Left lung (tissue), 10 donors: Measurements from ENCODE around the gene LSM4. TPM values are rescaled to one million over a fixed set of nuclear protein-coding genes. Genes with fewer than 3 reads are reported as not detected.

Experiments used
- ATAC-seq: fragments of 200-7000 bp; cut with Tn5 transposase; one replicate; pipeline ENCODE4 v1.9.1; 2020; ENCODE audit warnings: moderate library complexity
- DNase-seq, 4 donors: peaks; one replicate each; pipeline ENCODE4 v3.0.0-alpha.2; 2013 to 2020
- H3K27ac ChIP-seq, 2 donors: fragments of 200-600 bp; sonication (generic) in 1 of 2; one replicate each; pipeline versions ENCODE4 v1.5.0 to v1.8.0; 2020 to 2021
- H3K27me3 ChIP-seq, 2 donors: fragments of 200-600 bp; sonication (generic) in 1 of 2; one replicate each; pipeline versions ENCODE4 v1.5.0 to v1.8.0; 2020 to 2021
- H3K36me3 ChIP-seq, 2 donors: fragments of 200-600 bp; sonication (generic) in 1 of 2; one replicate each; pipeline versions ENCODE4 v1.5.0 to v1.8.0; 2020 to 2021
- H3K4me1 ChIP-seq, 2 donors: fragments of 200-600 bp; one replicate each; pipeline ENCODE4 v1.8.0; 2021
- H3K4me3 ChIP-seq, 2 donors: fragments of 200-600 bp; sonication (generic) in 1 of 2; one replicate each; pipeline versions ENCODE4 v1.5.0 to v1.8.0; 2020 to 2021; ENCODE audit warnings: mild to moderate bottlenecking in 1 of 2
- H3K9me3 ChIP-seq, 2 donors: fragments of 200-600 bp; sonication (generic) in 1 of 2; one replicate each; pipeline versions ENCODE4 v1.5.0 to v1.8.0; 2020 to 2021
- intact Hi-C, 2 donors: fragments of 100-400 bp; cut with DNase I; formaldehyde crosslinking; loops; one replicate each; pipeline versions ENCODE4 v1.11.2 to v1.14.2; 2022
- polyA plus RNA-seq, 6 donors: library from polyadenylated mRNA; unstranded; fragments of 120-200 nt; gene quantifications; one replicate each; pipeline ENCODE4 v1.2.1, GENCODE V29; 2013; ENCODE audit not compliant: insufficient read length in 6 of 6
- total RNA-seq, 2 donors: library from RNA; stranded (reverse); fragmentation: NEBNext Ultra II Directional; extraction: Animal tissue kit (Norgen Biotek cat#: 25700); gene quantifications; one replicate each; pipeline ENCODE4 v1.2.1, GENCODE V29; 2021
- TF ChIP-seq, protein P1 (sequence below), 2 donors: fragments of 200-600 bp; sonication (generic) in 1 of 2; IDR thresholded peaks; one replicate each; pipeline versions ENCODE4 v1.5.0 to v1.8.0; 2021; ENCODE audit warnings: antibody characterized with exemption in 2 of 2
- donor health status: DM: no; HTN: yes; CAD: no.
- donor health status: DM: no; HTN: no; CAD: no.

LSM4 gene
- total and polyA plus RNA-seq, 8 donors = 72.7 to 121 (median 84.8) TPM

DNA sequence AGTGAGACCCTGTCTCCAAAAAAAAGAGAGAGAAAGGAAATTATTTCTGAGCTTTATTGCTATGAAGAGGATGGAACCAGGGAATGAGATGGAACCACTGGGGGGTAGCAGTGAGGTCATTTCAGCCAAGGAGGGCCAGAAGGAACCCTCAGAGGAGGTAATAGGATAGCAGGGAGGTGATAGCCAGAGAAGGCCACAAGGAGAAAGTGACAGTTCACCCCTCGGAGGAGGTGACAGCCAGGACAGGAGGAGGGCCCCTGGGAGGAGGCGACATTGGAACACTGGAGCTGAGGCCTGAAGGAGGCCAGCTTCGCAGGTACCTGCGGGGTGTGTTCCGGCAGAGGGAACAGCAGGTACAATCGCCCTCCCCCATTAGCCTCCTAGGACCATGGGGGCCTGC, 16.8 kb upstream of the LSM4 start:
- TF ChIP-seq, protein P1, sequence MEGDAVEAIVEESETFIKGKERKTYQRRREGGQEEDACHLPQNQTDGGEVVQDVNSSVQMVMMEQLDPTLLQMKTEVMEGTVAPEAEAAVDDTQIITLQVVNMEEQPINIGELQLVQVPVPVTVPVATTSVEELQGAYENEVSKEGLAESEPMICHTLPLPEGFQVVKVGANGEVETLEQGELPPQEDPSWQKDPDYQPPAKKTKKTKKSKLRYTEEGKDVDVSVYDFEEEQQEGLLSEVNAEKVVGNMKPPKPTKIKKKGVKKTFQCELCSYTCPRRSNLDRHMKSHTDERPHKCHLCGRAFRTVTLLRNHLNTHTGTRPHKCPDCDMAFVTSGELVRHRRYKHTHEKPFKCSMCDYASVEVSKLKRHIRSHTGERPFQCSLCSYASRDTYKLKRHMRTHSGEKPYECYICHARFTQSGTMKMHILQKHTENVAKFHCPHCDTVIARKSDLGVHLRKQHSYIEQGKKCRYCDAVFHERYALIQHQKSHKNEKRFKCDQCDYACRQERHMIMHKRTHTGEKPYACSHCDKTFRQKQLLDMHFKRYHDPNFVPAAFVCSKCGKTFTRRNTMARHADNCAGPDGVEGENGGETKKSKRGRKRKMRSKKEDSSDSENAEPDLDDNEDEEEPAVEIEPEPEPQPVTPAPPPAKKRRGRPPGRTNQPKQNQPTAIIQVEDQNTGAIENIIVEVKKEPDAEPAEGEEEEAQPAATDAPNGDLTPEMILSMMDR (IDR thresholded peaks at IDR 0.05) = no peak
- ATAC-seq (peak; percentile 7), DNase-seq (peak in 1 of 4 donors; percentile 23)
- Histone ChIP-seq H3K9me3 (no peaks in the 10 kb centered on the region), H3K27ac (no peak overlapping the region), H3K27me3 (no peaks in the 10 kb centered on the region), H3K36me3 (peaks cover 0 to 14% of the 10 kb centered on the region in 2 donors), H3K4me1 (peaks cover 6 to 29% of the 10 kb centered on the region in 2 donors), H3K4me3 (peak overlapping the region in 1 of 2 donors; percentile 91)
- intact Hi-C loops = loop anchor here in 1 of 2 donors (10.0 kb wide), 1 partner anchor 65 kb away; no protein-coding TSS in a partner anchor

DNA sequence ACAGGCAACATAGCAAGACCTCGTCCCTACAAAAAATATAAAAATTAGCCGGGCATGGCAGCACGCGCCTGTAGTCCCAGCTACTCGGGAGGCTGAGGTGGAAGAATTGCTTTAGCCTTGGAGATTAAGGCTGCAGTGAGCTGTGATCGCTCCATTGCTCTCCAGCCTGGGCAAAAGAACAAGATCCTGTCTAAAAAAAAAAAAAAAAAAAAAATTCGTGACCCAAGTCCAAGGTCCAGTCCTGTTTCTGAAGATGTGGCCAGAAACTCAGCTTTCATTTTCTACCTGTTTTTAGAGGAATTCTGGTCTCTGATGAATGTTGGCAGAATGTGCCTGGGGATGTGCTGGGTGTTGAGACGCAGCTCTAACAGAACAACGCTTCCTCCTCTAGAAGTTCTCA, 15.7 kb upstream of the LSM4 start:
- Histone ChIP-seq H3K4me1 (peaks cover 6 to 29% of the 10 kb centered on the region in 2 donors), H3K27me3 (no peaks in the 10 kb centered on the region), H3K27ac (no peak overlapping the region), H3K9me3 (no peaks in the 10 kb centered on the region), H3K36me3 (peaks cover 0 to 4% of the 10 kb centered on the region in 2 donors), H3K4me3 (no peak overlapping the region)
- TF ChIP-seq, protein P1 (IDR thresholded peaks at IDR 0.05) = no peak
- ATAC-seq (no peak), DNase-seq (no peak)
- intact Hi-C loops = no loop called here

DNA sequence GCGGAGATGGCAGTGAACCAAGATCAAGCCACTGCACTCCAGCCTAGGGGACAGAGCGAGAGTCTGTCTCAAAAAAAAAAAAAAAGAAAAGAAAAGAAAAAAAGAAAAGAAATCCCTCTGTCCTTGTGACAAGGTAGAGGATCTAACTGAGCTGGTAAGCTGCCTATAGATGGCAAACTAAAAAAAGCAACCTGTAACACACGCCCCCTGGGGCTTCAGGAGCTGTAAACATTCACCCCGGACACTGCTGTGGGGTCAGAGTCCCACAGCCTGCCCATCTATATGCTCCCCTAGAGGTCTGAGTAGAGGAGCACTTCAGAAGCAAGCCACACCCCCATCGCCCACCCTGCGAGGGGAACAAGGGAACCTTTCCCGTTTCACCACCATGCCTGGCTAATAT, 13.2 kb upstream of the LSM4 start:
- ATAC-seq (no peak), DNase-seq (no peak)
- H3K4me3 ChIP-seq = no peak overlapping the region
- intact Hi-C loops = no loop called here
- peaks cover 6 to 18% of the 10 kb centered on the region in 2 donors for H3K4me1 ChIP-seq
- TF ChIP-seq, protein P1 (IDR thresholded peaks at IDR 0.05) = no peak
- H3K27me3 ChIP-seq = no peaks in the 10 kb centered on the region
- H3K27ac ChIP-seq = no peak overlapping the region
- no peaks in the 10 kb centered on the region for H3K36me3 ChIP-seq
- no peaks in the 10 kb centered on the region for H3K9me3 ChIP-seq

DNA sequence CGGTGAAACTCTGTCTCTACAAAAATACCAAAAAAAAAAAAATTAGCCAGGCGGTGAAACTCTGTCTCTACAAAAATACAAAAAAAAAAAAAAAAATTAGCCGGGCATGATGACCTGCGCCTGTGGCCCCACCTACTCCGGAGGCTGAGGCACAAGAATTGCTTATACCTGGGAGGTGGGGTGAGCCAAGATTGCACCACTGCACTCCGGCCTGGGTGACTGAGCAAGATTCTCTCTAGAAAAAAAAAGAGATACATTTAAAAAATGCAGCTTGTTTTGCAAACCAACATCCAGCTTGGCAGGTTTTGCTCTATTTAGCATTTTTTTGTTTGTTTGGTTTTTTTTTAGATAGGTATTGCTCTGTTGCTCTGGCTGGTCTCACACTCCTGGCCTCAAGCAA, 10.8 kb upstream of the LSM4 start:
- intact Hi-C loops = no loop called here
- H3K36me3 ChIP-seq = no peaks in the 10 kb centered on the region
- ATAC-seq = no peak
- H3K9me3 ChIP-seq = no peaks in the 10 kb centered on the region
- H3K27ac ChIP-seq = no peak overlapping the region
- H3K4me1 ChIP-seq = peaks cover 2 to 7% of the 10 kb centered on the region in 2 donors
- no peak for DNase-seq
- no peaks in the 10 kb centered on the region for H3K27me3 ChIP-seq
- H3K4me3 ChIP-seq = no peak overlapping the region
- TF ChIP-seq, protein P1 (IDR thresholded peaks at IDR 0.05) = no peak

DNA sequence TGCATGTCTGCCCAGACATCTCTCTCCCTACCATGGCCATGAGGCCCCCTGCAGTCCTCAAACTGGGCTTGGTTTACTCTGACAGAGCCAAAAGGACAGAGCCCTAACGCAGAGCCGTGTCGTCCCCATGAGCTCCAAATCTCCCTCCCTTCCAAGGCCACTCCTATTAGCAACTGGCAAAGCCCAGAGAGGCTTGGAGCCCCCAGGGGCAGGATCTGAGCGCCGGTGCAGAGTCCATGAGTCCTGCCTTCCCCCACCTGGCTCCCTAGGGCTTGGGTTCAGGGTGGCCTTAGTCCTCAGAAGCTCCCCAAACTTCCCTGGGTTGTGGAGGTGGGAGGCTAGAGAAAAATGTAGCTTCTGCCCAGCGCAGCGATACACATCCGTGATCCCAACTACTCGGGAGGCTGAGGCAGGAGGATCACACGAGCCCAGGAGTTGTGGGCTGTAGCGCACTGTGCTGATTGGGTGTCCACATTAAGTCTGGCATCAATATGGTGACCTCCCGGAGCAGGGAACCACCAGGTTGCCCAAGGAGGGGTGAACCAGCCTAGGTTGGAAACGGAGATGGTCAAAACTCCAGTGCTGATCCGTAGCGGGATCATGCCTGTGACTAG, 10.1 kb upstream of the LSM4 start:
- Histone ChIP-seq H3K27ac (no peak overlapping the region), H3K4me1 (peaks cover 4 to 12% of the 10 kb centered on the region in 2 donors), H3K4me3 (no peak overlapping the region), H3K9me3 (no peaks in the 10 kb centered on the region), H3K27me3 (no peaks in the 10 kb centered on the region), H3K36me3 (no peaks in the 10 kb centered on the region)
- DNase-seq (no peak), ATAC-seq (no peak)
- intact Hi-C loops = no loop called here
- TF ChIP-seq, protein P1 (IDR thresholded peaks at IDR 0.05) = no peak
